Neural cell (in vitro differentiated cells): ENCODE results near the gene TMEM269. TPM values are rescaled to one million over a fixed set of nuclear protein-coding genes. Genes with fewer than 3 reads are reported as not detected.

Experiments
- H2AFZ ChIP-seq: fragments of 200-600, 300-800 bp; sonication (generic), shearing (Covaris generic); 2 replicates; pipeline ENCODE4 v1.6.0; 2014; ENCODE audit warnings: low read depth, mild to moderate bottlenecking, antibody characterized with exemption, low read length, moderate library complexity
- H3F3A ChIP-seq: fragments of 200-600 bp; shearing (Covaris generic); 2 replicates; pipeline ENCODE4 v1.6.1; 2016; ENCODE audit warnings: mild to moderate bottlenecking, moderate library complexity, mixed read lengths, antibody characterized with exemption, low read length; ENCODE audit not compliant: insufficient read depth, poor library complexity, severe bottlenecking
- H3K27ac ChIP-seq: fragments of 200-600, 300-800 bp; sonication (generic), shearing (Covaris generic); 2 replicates; pipeline ENCODE4 v1.5.1; 2014; ENCODE audit warnings: mild to moderate bottlenecking, low read length, moderate library complexity
- H3K27me3 ChIP-seq: fragments of 300-800, 200-600 bp; sonication (generic), shearing (Covaris generic); 2 replicates; pipeline ENCODE4 v1.6.0; 2014; ENCODE audit warnings: mild to moderate bottlenecking, low read depth, low read length, moderate library complexity; ENCODE audit not compliant: insufficient read depth
- H3K36me3 ChIP-seq: fragments of 300-800, 200-600 bp; sonication (generic), shearing (Covaris generic); 2 replicates; pipeline ENCODE4 v1.5.1; 2014; ENCODE audit warnings: mild to moderate bottlenecking, antibody characterized with exemption, low read length, moderate library complexity; ENCODE audit not compliant: insufficient read depth
- H3K4me2 ChIP-seq: fragments of 300-800, 200-600 bp; sonication (generic), shearing (Covaris generic); 2 replicates; pipeline ENCODE4 v1.6.0; 2014; ENCODE audit warnings: mild to moderate bottlenecking, low read length
- H3K4me3 ChIP-seq: fragments of 300-800, 200-600 bp; sonication (generic), shearing (Covaris generic); 2 replicates; pipeline ENCODE4 v1.5.1; 2014; ENCODE audit warnings: mild to moderate bottlenecking, low read length, moderate library complexity
- H3K79me2 ChIP-seq: fragments of 200-600 bp; shearing (Covaris generic); replicated peaks from 2 replicates; pipeline ENCODE4 v1.6.0; 2014; ENCODE audit warnings: mild to moderate bottlenecking, low read length, moderate library complexity; ENCODE audit not compliant: insufficient read depth
- H3K9ac ChIP-seq: fragments of 300-800, 200-600 bp; sonication (generic), shearing (Covaris generic); 2 replicates; pipeline ENCODE4 v1.6.1; 2016; ENCODE audit warnings: mild to moderate bottlenecking, low read length, mixed read lengths
- H3K9me2 ChIP-seq: fragments of 200-600 bp; shearing (Covaris generic); 2 replicates; pipeline ENCODE4 v1.6.1; 2016; ENCODE audit warnings: mild to moderate bottlenecking, low read length, mixed read lengths; ENCODE audit not compliant: insufficient read depth
- H3K9me3 ChIP-seq: fragments of 200-600, 300-800 bp; sonication (generic), shearing (Covaris generic); 2 replicates; pipeline ENCODE4 v1.6.1; 2016; ENCODE audit warnings: mild to moderate bottlenecking, mixed run types, low read length, moderate library complexity, mixed read lengths
- H4K20me1 ChIP-seq: fragments of 200-600 bp; shearing (Covaris generic); 2 replicates; pipeline ENCODE4 v1.6.1; 2016; ENCODE audit warnings: mild to moderate bottlenecking, mixed run types; ENCODE audit not compliant: insufficient read depth
- EP300 ChIP-seq: fragments of 450-650 bp; conservative IDR thresholded peaks from 2 replicates; pipeline ENCODE4 v1.6.1; 2014; ENCODE audit warnings: antibody characterized with exemption, mild to moderate bottlenecking, moderate library complexity; ENCODE audit not compliant: poor library complexity, severe bottlenecking
- EZH2 ChIP-seq: fragments of 200-600, 300-800 bp; shearing (Covaris generic), sonication (generic); IDR thresholded peaks from 2 replicates; pipeline ENCODE4 v1.6.1; 2014; ENCODE audit warnings: antibody characterized with exemption, low read length, borderline replicate concordance, mild to moderate bottlenecking; ENCODE audit not compliant: insufficient read depth, poor library complexity, severe bottlenecking
- MXI1 ChIP-seq: fragments of 450-650 bp; conservative IDR thresholded peaks from 2 replicates; pipeline ENCODE4 v1.6.1; 2014; ENCODE audit warnings: antibody characterized with exemption, mild to moderate bottlenecking; ENCODE audit not compliant: poor library complexity, severe bottlenecking
- POLR2AphosphoS5 ChIP-seq: IDR thresholded peaks from 2 replicates; pipeline ENCODE4 v1.6.1; 2012
- RAD21 ChIP-seq: fragments of 450-650 bp; conservative IDR thresholded peaks from 2 replicates; pipeline ENCODE4 v1.6.1; 2014; ENCODE audit warnings: antibody characterized with exemption, mild to moderate bottlenecking, moderate library complexity
- SMC3 ChIP-seq: fragments of 450-650 bp; conservative IDR thresholded peaks from 2 replicates; pipeline ENCODE4 v1.6.1; 2014; ENCODE audit warnings: antibody characterized with exemption, mild to moderate bottlenecking, moderate library complexity; ENCODE audit not compliant: poor library complexity
- TAF1 ChIP-seq: IDR thresholded peaks from 2 replicates; pipeline ENCODE4 v1.6.1; 2012; ENCODE audit warnings: low read depth
- polyA plus RNA-seq: library from polyadenylated mRNA; depleted of rRNA; stranded (reverse); fragments of >200 nt; gene quantifications from 2 replicates; pipeline ENCODE4 v1.2.3, GENCODE V29; 2014
- TF ChIP-seq, protein P1 (sequence below): IDR thresholded peaks from 2 replicates; pipeline ENCODE4 v1.6.1; 2012; ENCODE audit warnings: borderline replicate concordance
- TF ChIP-seq, protein P2 (sequence below): fragments of 450-650 bp; IDR thresholded peaks from 2 replicates; pipeline ENCODE4 v1.5.1; 2014; ENCODE audit warnings: antibody characterized with exemption, mild to moderate bottlenecking, moderate library complexity; ENCODE audit not compliant: poor library complexity, severe bottlenecking

Gene TMEM269
- polyA plus RNA-seq, 1 donor from 2014 or later: 1.1 TPM

DNA sequence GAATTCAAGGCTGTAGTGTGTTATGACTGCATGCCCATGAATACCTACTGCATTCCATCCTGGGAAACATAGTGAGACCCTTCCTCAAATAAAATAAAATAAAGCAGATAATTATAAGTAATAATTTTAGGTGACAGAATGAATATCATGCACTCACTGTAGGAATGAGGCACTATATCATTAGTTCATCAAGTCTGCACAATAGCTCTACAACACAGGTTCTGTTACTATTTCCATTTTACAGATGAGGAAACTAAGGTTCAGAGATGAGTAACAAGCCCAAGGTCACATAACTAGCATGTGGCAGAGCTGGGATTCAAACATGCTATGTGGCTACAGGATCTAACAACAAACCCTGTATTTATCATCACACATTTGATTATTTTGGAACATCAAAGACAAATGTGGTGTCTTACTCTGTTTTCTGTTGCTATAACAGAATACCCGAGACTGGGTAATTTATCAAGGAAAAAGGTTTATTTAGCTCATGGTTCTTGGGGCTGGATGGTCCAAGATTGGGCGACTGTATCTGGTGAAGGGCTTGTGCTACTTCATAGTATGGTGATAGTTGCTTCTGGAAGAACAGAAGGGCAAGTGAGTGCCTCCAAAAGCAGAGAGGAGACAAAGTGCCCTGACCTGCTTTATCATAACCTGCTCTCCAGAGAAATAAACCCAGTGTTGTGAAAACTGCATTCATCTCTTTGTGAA is 56.8 kb downstream of the TMEM269 start:
- Histone ChIP-seq H2AFZ (no peak overlapping the region), H3K4me3 (no peak overlapping the region), H3K9me3 (no peaks in the 10 kb centered on the region), H3K27me3 (no peaks in the 10 kb centered on the region), H3K9ac (no peak overlapping the region), H3K36me3 (no peaks in the 10 kb centered on the region), H3K9me2 (no peaks in the 10 kb centered on the region), H3K79me2 (no peaks in the 10 kb centered on the region), H4K20me1 (no peaks in the 10 kb centered on the region), H3F3A (no peaks in the 10 kb centered on the region), H3K4me2 (no peak overlapping the region), H3K27ac (no peak overlapping the region)
- TF ChIP-seq EP300 (no peak), POLR2AphosphoS5 (no peak), EZH2 (no peak), SMC3 (no peak), TAF1 (no peak), MXI1 (no peak), RAD21 (no peak)
- TF ChIP-seq, protein P1, sequence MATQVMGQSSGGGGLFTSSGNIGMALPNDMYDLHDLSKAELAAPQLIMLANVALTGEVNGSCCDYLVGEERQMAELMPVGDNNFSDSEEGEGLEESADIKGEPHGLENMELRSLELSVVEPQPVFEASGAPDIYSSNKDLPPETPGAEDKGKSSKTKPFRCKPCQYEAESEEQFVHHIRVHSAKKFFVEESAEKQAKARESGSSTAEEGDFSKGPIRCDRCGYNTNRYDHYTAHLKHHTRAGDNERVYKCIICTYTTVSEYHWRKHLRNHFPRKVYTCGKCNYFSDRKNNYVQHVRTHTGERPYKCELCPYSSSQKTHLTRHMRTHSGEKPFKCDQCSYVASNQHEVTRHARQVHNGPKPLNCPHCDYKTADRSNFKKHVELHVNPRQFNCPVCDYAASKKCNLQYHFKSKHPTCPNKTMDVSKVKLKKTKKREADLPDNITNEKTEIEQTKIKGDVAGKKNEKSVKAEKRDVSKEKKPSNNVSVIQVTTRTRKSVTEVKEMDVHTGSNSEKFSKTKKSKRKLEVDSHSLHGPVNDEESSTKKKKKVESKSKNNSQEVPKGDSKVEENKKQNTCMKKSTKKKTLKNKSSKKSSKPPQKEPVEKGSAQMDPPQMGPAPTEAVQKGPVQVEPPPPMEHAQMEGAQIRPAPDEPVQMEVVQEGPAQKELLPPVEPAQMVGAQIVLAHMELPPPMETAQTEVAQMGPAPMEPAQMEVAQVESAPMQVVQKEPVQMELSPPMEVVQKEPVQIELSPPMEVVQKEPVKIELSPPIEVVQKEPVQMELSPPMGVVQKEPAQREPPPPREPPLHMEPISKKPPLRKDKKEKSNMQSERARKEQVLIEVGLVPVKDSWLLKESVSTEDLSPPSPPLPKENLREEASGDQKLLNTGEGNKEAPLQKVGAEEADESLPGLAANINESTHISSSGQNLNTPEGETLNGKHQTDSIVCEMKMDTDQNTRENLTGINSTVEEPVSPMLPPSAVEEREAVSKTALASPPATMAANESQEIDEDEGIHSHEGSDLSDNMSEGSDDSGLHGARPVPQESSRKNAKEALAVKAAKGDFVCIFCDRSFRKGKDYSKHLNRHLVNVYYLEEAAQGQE: no peak
- TF ChIP-seq, protein P2, sequence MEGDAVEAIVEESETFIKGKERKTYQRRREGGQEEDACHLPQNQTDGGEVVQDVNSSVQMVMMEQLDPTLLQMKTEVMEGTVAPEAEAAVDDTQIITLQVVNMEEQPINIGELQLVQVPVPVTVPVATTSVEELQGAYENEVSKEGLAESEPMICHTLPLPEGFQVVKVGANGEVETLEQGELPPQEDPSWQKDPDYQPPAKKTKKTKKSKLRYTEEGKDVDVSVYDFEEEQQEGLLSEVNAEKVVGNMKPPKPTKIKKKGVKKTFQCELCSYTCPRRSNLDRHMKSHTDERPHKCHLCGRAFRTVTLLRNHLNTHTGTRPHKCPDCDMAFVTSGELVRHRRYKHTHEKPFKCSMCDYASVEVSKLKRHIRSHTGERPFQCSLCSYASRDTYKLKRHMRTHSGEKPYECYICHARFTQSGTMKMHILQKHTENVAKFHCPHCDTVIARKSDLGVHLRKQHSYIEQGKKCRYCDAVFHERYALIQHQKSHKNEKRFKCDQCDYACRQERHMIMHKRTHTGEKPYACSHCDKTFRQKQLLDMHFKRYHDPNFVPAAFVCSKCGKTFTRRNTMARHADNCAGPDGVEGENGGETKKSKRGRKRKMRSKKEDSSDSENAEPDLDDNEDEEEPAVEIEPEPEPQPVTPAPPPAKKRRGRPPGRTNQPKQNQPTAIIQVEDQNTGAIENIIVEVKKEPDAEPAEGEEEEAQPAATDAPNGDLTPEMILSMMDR: no peak

DNA sequence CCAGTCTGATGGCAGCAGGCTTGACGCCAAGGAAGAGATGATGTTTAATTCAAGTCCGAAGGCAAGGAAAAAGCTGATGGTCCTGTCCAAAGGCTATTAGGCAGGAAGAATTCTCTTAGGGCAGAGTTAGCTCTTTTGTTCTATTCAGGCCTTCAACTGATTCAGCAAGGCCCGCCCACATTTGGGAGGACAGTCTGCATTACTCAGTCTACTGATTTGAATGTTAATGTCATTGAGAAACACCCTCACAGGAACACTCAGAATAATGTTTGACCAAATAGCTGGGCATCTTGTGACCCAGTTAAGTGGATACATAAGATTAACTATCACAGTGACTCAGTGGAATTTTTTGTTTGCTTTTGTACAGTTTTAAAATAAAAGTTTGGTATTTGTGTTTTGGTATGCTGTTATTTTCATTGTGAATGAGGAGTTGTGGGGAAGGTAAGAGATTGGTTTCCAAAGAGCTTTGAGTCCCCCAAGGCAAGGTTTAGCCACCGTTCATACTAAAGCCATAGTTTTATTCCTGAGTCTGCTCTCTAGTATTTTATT is 59.9 kb downstream of the TMEM269 start:
- Histone ChIP-seq H3K9ac (no peak overlapping the region), H3F3A (no peaks in the 10 kb centered on the region), H3K36me3 (no peaks in the 10 kb centered on the region), H3K9me2 (no peaks in the 10 kb centered on the region), H3K4me3 (no peak overlapping the region), H3K4me2 (no peak overlapping the region), H3K79me2 (peaks cover 16% of the 10 kb centered on the region), H4K20me1 (no peaks in the 10 kb centered on the region), H3K27ac (no peak overlapping the region), H3K27me3 (no peaks in the 10 kb centered on the region), H3K9me3 (no peaks in the 10 kb centered on the region), H2AFZ (no peak overlapping the region)
- TF ChIP-seq POLR2AphosphoS5 (no peak), EZH2 (no peak), EP300 (no peak)
